ENCODE data around the gene OSBPL3.

OSBPL3 gene

GRCh38 chr7:24922099-24922773, 57.7 kb downstream of the OSBPL3 start:
- no peak for DNase-seq (ENCODE audit: low spot score)
- POLR2A ChIA-PET (ENCODE audit: low non-redundant PET) = no interaction called here
- H3K27ac ChIP-seq = peak overlapping the region; percentile 53
- TF ChIP-seq CTCF (conservative IDR thresholded peaks at IDR 0.05; ENCODE audit: low read depth) = no peak
- CTCF ChIA-PET = no interaction called here

- ChIA-PET CTCF (no interaction called here), POLR2A (ENCODE audit: low non-redundant PET) (no interaction called here)
- H3K27ac ChIP-seq = peak overlapping the region; percentile 59
Measured at GRCh38 chr7:24921362-24921679, 58.7 kb downstream of the OSBPL3 start.

GRCh38 chr7:24920451-24921361, 59.3 kb downstream of the OSBPL3 start:
- no peak for DNase-seq (ENCODE audit: low spot score)
- TF ChIP-seq CTCF (conservative IDR thresholded peaks at IDR 0.05; ENCODE audit: low read depth) = no peak
- H3K27ac ChIP-seq = peak overlapping the region; percentile 59; the same call in 1 of the 2 replicates
- ChIA-PET CTCF (interaction anchor here (0.6 kb wide), 1 partner anchor 11 kb away, joined by 3 read pairs; no protein-coding TSS in a partner anchor), POLR2A (ENCODE audit: low non-redundant PET) (no interaction called here)

More at GRCh38 chr7:24921362-24921679, 58.7 kb downstream of the OSBPL3 start:
- DNase-seq (ENCODE audit: low spot score) = no peak
- TF ChIP-seq CTCF (conservative IDR thresholded peaks at IDR 0.05; ENCODE audit: low read depth) = no peak

GRCh38 chr7:24917510-24918239, 62.3 kb downstream of the OSBPL3 start:
- no peak overlapping the region for H3K27ac ChIP-seq
- TF ChIP-seq CTCF (conservative IDR thresholded peaks at IDR 0.05; ENCODE audit: low read depth) = no peak
- POLR2A ChIA-PET (ENCODE audit: low non-redundant PET) = no interaction called here
- DNase-seq (ENCODE audit: low spot score) = no peak
- CTCF ChIA-PET = interaction anchor here (0.6 kb wide), 1 partner anchor 717 kb away, joined by 3 read pairs; no protein-coding TSS in a partner anchor

- ChIA-PET POLR2A (ENCODE audit: low non-redundant PET) (no interaction called here), CTCF (no interaction called here)
- no peak for DNase-seq (ENCODE audit: low spot score)
- no peak overlapping the region for H3K27ac ChIP-seq
- TF ChIP-seq CTCF (conservative IDR thresholded peaks at IDR 0.05; ENCODE audit: low read depth) = no peak
Measured at GRCh38 chr7:24916463-24917040, 63.4 kb downstream of the OSBPL3 start.

- POLR2A ChIA-PET (ENCODE audit: low non-redundant PET) = no interaction called here
- no peak for DNase-seq (ENCODE audit: low spot score)
- CTCF ChIA-PET = interaction anchor here (0.9 kb wide), 1 partner anchor 65 kb away, joined by 9 read pairs; no protein-coding TSS in a partner anchor
Measured at GRCh38 chr7:24914465-24914859, 65.5 kb downstream of the OSBPL3 start.

More at GRCh38 chr7:24914465-24914859, 65.5 kb downstream of the OSBPL3 start:
- no peak for TF ChIP-seq CTCF (conservative IDR thresholded peaks at IDR 0.05; ENCODE audit: low read depth)
- no peak overlapping the region for H3K27ac ChIP-seq

Data from RWPE1 (cell line).